Fibroblast of lung (primary cell): Measurements from ENCODE around the gene TMEM221. TPM values are rescaled to one million over a fixed set of nuclear protein-coding genes. Genes with fewer than 3 reads are reported as not detected.

ENCODE experiments used
- DNase-seq, 2 donors: peaks; one replicate each; pipeline versions ENCODE4 v3.0.0 to v3.0.0-alpha.2; 2010; ENCODE audit warnings: low read depth in 2 of 2
- H2AFZ ChIP-seq: 2 replicates; pipeline ENCODE4 v1.5.1; 2012; ENCODE audit warnings: low read length, control low read depth, inconsistent platforms
- H3K27ac ChIP-seq: 2 replicates; pipeline ENCODE4 v1.5.1; 2011; ENCODE audit warnings: low read length, control low read depth; ENCODE audit not compliant: insufficient read depth
- H3K27me3 ChIP-seq: 2 replicates; pipeline ENCODE4 v1.5.1; 2011; ENCODE audit warnings: mild to moderate bottlenecking, low read length; ENCODE audit not compliant: control insufficient read depth, insufficient read depth
- H3K36me3 ChIP-seq: 2 replicates; pipeline ENCODE4 v1.5.1; 2011; ENCODE audit warnings: low read length; ENCODE audit not compliant: control insufficient read depth, insufficient read depth
- H3K4me1 ChIP-seq: 2 replicates; pipeline ENCODE4 v1.5.1; 2011; ENCODE audit warnings: low read length; ENCODE audit not compliant: control insufficient read depth, insufficient read depth; ENCODE audit errors: extremely low read depth
- H3K4me2 ChIP-seq: 2 replicates; pipeline ENCODE4 v1.5.1; 2011; ENCODE audit warnings: low read length, control low read depth; ENCODE audit not compliant: insufficient read depth; ENCODE audit errors: extremely low read depth
- H3K4me3 ChIP-seq, 4 experiments: fragments of 200-600 bp in 1 of 4; sonication (generic) in 1 of 4; replicated peaks in 1 of 4; 2 replicates each; pipeline ENCODE4 v1.5.1; 2011 to 2016; ENCODE audit warnings: low read length in 4 of 4, low read depth in 3 of 4, mild to moderate bottlenecking in 3 of 4, control low read depth in 2 of 4, inconsistent platforms in 1 of 4, mixed read lengths in 1 of 4; ENCODE audit not compliant: insufficient read depth in 1 of 4; ENCODE audit errors: control extremely low read depth in 1 of 4
- H3K79me2 ChIP-seq: 2 replicates; pipeline ENCODE4 v1.5.1; 2012; ENCODE audit warnings: mild to moderate bottlenecking, low read length, inconsistent platforms; ENCODE audit not compliant: control insufficient read depth, insufficient read depth
- H3K9ac ChIP-seq: 2 replicates; pipeline ENCODE4 v1.5.1; 2011; ENCODE audit warnings: mild to moderate bottlenecking, low read length, control low read depth; ENCODE audit not compliant: insufficient read depth
- H3K9me3 ChIP-seq: 2 replicates; pipeline ENCODE4 v1.5.1; 2012; ENCODE audit warnings: low read depth, low read length; ENCODE audit not compliant: control insufficient read depth, insufficient read depth
- H4K20me1 ChIP-seq: 2 replicates; pipeline ENCODE4 v1.5.1; 2011; ENCODE audit warnings: low read length; ENCODE audit not compliant: control insufficient read depth, insufficient read depth; ENCODE audit errors: extremely low read depth
- CTCF ChIP-seq, 2 donors: IDR thresholded peaks in 1 of 2; conservative IDR thresholded peaks in 1 of 2; 1 replicate in 1 of 2; 2 replicates in 1 of 2; pipeline ENCODE4 v1.5.1; 2011 to 2012; ENCODE audit warnings: low read length in 2 of 2, control low read depth in 1 of 2, inconsistent platforms in 1 of 2, low read depth in 1 of 2, mild to moderate bottlenecking in 1 of 2
- EZH2 ChIP-seq: IDR thresholded peaks from 2 replicates; pipeline ENCODE4 v1.5.1; 2012; ENCODE audit warnings: low read length, control low read depth, mild to moderate bottlenecking; ENCODE audit errors: missing control alignments
- polyA plus RNA-seq, 2 donors: library from polyadenylated mRNA; depleted of rRNA in 1 of 2; stranded (reverse) in 1 of 2; unstranded in 1 of 2; fragments of >200 nt; gene quantifications; 2 replicates each; pipeline ENCODE4 v1.2.1, GENCODE V29; 2011 to 2012; ENCODE audit warnings: missing spikeins in 1 of 2
- total RNA-seq: library from RNA; depleted of rRNA; stranded (reverse); fragments of >200 nt; gene quantifications from 2 replicates; pipeline ENCODE4 v1.2.1, GENCODE V29; 2014

TMEM221 gene
- total and polyA plus RNA-seq, 2 donors (not counting 1 experiment from before 2014, with no cell fraction given): 0.17 TPM; not detected in 1

GRCh38 chr19:17391371-17392151 is 56.9 kb downstream of the TMEM221 start:
- Histone ChIP-seq H3K4me3 (peak overlapping the region; percentile 30 to 51 (median 42)), H3K79me2 (no peaks in the 10 kb centered on the region), H3K4me1 (peaks cover 2% of the 10 kb centered on the region), H3K9me3 (no peaks in the 10 kb centered on the region), H2AFZ (peak overlapping the region; percentile 91), H3K27me3 (peaks cover 3% of the 10 kb centered on the region), H3K27ac (no peak overlapping the region), H4K20me1 (no peaks in the 10 kb centered on the region), H3K4me2 (peak overlapping the region; percentile 98), H3K9ac (no peak overlapping the region), H3K36me3 (no peaks in the 10 kb centered on the region)
- TF ChIP-seq EZH2: no peak
- TF ChIP-seq CTCF (conservative IDR thresholded peaks at IDR 0.05 in 1 of 2, IDR thresholded peaks at IDR 0.05 in 1 of 2; ENCODE audit: low read depth in 1 of 2, low read length in 2 of 2): no peak
- no peak for DNase-seq

GRCh38 chr19:17390665-17391370 is 57.6 kb downstream of the TMEM221 start:
- Histone ChIP-seq H3K36me3 (no peaks in the 10 kb centered on the region), H3K9ac (peak overlapping the region; percentile 40), H3K79me2 (no peaks in the 10 kb centered on the region), H3K4me3 (peak overlapping the region; percentile 16 to 64 (median 42)), H3K4me2 (peak overlapping the region; percentile 67), H3K27ac (no peak overlapping the region), H3K9me3 (no peaks in the 10 kb centered on the region), H4K20me1 (no peaks in the 10 kb centered on the region), H2AFZ (peak overlapping the region; percentile 48), H3K4me1 (peaks cover 2% of the 10 kb centered on the region), H3K27me3 (peaks cover 3% of the 10 kb centered on the region)
- TF ChIP-seq EZH2 (no peak), CTCF (conservative IDR thresholded peaks at IDR 0.05 in 1 of 2, IDR thresholded peaks at IDR 0.05 in 1 of 2; ENCODE audit: low read depth in 1 of 2, low read length in 2 of 2) (peak; percentile 48 to 55)
- peak; percentile 86 to 90 for DNase-seq

- Histone ChIP-seq H3K9me3 (no peaks in the 10 kb centered on the region), H3K4me3 (peak overlapping the region; percentile 16 to 64 (median 42)), H2AFZ (peak overlapping the region; percentile 48), H3K9ac (peak overlapping the region; percentile 40), H3K79me2 (no peaks in the 10 kb centered on the region), H4K20me1 (no peaks in the 10 kb centered on the region), H3K36me3 (no peaks in the 10 kb centered on the region), H3K4me1 (peaks cover 2% of the 10 kb centered on the region), H3K27ac (no peak overlapping the region), H3K4me2 (peak overlapping the region; percentile 67), H3K27me3 (peaks cover 3% of the 10 kb centered on the region)
- no peak for TF ChIP-seq CTCF (conservative IDR thresholded peaks at IDR 0.05 in 1 of 2, IDR thresholded peaks at IDR 0.05 in 1 of 2; ENCODE audit: low read depth in 1 of 2, low read length in 2 of 2)
- DNase-seq: no peak
These were observed 58.4 kb downstream of the TMEM221 start for GRCh38 chr19:17389957-17390664.
